Measurements from ENCODE around the gene SURF6. TPM values are rescaled to one million over a fixed set of nuclear protein-coding genes. Genes with fewer than 3 reads are reported as not detected.
"Not testable (repeated sequence)": the region's sequence is repeated elsewhere in the genome, so short reads cannot be mapped to it uniquely, and the experiment has no call there.

SURF6 gene
- total RNA-seq, 2 donors from 2014 or later: 11.5 to 12.0 TPM

DNA sequence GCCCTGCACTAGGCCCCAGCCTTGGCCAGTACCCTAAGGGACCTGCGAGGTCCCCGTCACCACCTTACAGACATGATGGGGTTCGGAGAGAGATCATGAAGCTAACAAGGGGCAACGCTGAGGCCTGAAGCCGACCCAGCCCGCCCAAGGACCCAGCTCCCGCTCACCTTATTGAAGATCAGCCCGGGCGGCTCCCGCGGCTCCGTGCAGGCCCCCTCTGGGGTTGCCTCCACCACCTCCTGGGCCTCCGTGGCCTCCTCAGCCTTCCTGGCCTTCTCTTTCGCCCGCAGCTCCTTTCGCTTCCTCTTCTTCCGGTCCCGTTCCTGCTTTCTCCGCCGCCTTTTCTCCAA, 3.6 kb downstream of the SURF6 start:
- intact Hi-C loops (cut with DNase I): no loop called here
- no peak for DNase-seq (ENCODE audit: low spot score)

DNA sequence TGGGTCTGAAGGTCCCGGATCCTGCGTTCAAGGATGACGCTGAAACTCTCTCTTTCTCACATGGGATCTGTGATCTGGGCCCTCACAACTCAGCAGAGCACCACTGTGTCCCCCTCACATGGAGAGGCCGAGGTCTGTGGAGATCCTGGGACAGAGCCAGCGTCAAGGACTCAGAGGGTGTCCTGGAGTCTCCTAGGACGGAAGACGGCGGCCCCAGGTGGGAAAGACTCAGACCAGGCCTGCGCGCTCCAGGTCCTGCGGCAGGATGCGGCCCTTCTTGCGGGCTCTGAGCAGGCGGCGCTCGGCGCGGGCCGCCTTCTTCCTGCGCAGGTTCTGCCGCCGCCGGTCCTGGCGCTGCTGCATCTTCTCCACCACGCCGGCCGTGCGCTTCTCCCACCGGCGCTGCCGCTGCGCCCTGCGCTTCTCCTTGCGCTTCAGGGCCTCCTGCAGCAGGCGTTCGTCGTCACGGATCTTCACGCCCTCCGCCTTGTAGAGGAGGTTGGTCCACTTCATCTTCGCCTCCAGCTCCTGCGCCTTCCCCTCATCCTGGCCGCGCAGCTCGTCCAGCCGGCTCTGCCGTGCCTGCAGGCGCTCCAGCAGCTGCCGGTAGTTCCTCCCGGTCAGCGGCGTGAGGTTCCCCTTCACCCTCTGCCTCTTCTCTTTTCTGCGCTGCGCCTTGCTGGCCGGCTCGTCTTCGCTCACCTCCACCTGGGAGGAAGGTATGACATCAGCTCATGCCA, 4.2 kb downstream of the SURF6 start:
- DNase-seq (ENCODE audit: low spot score): no peak
- intact Hi-C loops (cut with DNase I): no loop called here

DNA sequence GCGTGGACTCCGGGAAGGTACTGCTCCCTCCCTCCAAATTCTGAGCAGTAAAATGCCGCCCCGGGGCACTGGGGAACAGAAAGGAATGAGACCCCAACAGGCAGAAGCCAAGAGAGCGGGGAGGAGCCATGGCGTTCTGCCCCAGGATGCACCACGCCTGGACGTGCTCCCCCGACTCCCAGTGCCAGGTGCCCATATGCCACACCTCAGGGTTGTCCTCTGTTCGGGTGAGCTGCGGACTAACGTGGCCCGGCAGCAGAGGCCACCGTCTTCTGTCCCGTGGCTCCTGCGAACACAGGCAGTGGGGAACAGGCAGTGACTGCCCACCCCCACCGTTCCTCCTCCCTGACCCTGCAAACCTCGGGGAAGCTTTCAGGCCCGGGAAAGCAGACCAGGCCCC, 4.8 kb downstream of the SURF6 start:
- intact Hi-C loops (cut with DNase I): no loop called here
- no peak for DNase-seq (ENCODE audit: low spot score)

DNA sequence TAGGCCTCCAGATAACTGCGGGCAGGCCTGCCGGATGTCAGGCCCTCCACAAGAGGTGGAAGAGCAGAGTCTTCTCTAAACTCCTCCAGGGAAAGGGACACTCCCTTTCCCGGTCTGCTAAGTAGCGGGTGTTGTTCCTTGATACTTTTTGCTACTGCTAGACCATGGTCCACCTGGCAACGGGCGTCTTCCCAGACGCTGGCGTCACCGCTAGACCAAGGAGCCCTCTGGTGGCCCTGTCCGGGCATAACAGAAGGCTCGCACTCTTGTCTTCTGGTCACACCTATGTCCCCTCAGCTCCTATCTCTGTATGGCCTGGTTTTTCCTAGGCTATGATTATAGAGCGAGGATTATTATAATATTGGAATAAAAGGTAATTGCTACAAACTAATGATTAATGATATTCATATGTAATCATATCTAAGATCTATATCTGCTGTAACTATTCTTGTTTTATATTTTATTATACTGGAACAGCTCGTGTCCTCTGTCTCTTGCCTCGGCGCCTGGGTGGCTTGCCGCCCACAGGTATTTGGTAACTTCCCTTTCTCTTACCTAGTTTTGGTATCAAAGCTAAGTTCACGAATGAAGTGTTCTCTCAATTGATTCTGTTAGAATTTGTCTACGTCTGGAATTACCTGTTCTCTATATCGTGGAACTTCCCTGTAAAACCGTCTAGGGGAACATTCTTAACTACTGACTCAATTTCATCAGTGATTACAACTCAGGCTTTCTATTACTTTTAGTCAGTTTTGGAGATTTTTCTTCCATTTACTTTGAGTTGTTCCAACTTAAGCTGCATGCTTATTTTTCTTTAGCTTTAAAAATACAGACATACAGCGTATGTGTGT, 6.5 kb downstream of the SURF6 start:
- intact Hi-C loops (cut with DNase I): loop anchor here in 1 of 2 donors (10.0 kb wide), 1 partner anchor 145 kb away; no protein-coding TSS in a partner anchor

DNA sequence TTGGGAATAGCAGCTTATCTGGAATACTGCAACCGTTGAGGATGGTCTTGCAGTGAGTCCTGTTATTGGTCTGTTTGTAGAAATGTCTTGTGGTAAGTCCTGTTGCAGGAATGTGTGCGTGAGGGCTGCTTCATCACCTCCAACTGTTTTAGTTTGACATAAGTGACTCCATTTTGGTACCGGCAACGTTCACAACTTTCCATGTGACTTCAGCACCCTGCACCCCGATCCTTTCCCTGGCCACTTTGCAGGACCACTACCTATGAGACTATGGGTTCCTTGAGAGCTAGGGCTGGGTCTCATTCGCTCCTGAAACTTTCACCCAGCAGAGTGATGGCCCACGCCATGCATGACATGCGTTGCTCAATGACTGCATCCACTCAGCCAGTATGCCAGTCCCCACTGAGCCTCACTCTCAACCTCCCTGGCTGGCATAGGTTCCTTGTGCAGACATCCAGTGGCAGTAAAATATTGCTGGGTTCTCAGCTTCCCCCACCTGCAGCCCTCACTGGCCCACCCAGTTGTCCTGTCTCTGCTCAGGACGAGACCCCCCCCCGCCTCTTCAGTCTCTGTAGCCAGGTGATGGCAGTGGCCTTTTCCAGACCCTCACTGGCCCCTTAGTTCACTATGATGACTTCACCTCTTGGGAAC, 8.0 kb downstream of the SURF6 start:
- DNase-seq (ENCODE audit: low spot score): no peak
- intact Hi-C loops (cut with DNase I): loop anchor here in 1 of 2 donors (10.0 kb wide), 1 partner anchor 143 kb away; no protein-coding TSS in a partner anchor

More for the DNA sequence above, 6.5 kb downstream of the SURF6 start:
- not testable (repeated sequence) for DNase-seq (ENCODE audit: low spot score)

DNA sequence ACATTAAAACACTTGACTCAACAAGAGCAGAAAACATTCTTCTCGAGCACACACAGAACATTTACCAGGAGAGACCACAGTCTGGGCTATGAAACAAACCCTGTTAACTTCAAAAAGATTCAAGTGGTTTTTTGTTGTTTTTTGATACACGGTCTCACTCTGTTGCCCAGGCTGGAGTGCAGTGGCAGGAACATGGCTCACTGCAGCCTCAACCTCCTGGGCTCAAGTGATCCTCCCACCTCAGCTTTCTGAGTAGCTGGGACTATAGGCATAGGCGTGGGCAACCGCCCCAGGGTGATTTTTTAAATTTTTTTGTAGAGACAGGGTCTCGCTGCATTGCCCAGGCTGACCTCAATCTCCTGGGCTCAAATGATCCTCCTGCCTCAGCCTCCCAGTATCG, 9.0 kb downstream of the SURF6 start:
- DNase-seq (ENCODE audit: low spot score): not testable (repeated sequence)
- intact Hi-C loops (cut with DNase I): loop anchor here in 1 of 2 donors (10.0 kb wide), 1 partner anchor 142 kb away; no protein-coding TSS in a partner anchor

DNA sequence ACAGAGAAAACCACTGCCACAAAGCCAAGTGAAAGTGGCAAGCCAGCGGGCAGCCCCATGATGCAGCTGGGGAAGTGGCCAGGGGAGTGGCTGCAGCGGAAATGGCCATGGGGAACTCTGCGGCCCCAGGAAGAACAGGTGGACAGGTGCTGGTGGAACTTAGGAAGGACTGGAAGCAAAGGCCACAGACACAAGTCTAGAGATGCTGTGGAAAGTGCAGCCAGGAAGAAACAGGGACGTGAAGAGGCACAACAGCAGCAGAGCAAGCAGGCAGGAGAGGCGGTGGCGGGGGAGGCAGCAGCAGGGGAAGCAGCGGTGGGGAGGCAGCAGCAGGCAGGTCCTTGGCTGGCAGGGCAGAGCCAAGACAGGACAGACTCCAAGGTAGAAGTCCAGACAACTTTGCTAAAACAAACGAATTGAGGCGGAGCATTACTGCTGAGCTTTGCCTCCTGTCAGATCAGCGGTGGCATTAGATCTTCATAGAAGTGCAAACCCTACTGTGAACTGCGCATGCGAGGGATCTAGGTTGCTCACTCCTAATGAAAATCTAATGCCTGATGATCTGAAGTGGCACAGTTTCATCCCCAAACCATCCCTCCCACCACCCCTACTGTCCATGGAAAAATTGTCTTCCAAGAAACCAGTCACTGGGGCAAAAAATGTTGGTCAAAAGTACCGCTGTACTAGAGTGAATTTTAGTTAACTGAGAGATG, 11.8 kb downstream of the SURF6 start:
- DNase-seq (ENCODE audit: low spot score): no peak
- intact Hi-C loops (cut with DNase I): loop anchor here in 1 of 2 donors (10.0 kb wide), 1 partner anchor 139 kb away; no protein-coding TSS in a partner anchor

DNA sequence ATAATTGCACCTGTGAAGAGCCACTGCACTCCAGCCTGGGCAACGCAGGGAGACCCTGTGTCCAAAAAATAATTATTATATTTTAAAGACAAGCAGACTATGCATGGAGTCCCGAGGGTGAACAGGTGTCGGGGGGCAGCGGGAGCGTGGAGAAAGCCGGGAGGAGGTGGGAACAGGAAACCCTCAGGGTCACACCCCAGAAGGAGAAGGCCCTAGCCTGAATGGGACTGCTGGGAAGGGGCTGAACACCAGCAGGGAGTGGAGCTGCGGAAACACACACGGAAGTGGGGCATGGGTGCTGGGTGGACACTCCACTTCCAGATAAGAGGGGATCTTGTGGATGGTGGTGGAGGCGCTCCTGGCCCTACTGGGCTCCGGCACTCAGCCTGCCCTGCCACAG, 12.8 kb downstream of the SURF6 start:
- no peak for DNase-seq (ENCODE audit: low spot score)
- intact Hi-C loops (cut with DNase I): loop anchor here in 1 of 2 donors (10.0 kb wide), 1 partner anchor 138 kb away; no protein-coding TSS in a partner anchor

DNA sequence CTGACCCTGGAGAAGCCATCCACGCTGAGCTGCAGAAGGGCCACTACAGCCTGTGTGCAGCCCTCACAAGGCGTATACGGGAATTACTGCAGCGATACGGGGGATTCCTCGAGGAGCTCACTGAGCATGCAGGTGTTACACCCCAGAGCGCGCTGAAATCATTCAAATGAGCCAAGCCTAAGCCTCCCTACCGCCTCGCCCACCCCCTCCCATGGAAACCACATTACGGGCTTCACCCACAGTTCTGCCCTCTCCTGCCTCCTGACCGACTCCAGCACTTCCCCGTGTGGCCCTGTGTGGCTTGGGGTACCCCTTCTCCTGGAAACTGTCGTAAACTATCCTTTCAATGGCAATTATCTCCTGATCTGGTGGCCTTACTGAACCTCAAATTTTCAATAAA, 13.3 kb downstream of the SURF6 start:
- intact Hi-C loops (cut with DNase I): loop anchor here in 1 of 2 donors (10.0 kb wide), 1 partner anchor 138 kb away; no protein-coding TSS in a partner anchor
- no peak for DNase-seq (ENCODE audit: low spot score)

DNA sequence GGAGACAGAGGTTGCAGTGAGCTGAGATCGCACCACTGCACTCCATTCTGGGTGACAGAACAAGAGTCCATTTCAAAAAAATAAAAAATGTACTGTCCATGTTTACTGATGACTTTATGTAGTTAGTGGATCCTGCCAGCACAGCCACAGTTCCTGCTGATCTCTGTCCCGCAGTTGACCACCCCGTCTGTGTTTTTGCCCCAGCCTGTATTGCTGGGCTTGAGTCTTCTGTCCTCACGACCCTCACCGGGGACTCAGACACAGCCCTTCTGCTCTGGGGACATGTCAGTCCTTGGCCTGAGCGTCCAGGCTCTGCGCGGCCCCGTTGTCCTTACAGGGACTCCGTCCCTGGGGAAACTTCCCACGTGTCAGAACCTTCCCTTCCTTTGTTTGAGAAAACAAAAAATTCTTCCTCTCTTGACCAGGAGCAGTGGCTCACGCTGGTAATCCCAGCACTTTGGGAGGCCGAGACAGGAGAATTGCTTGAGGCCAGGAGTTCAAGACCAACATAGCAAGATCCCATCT, 14.5 kb downstream of the SURF6 start:
- no peak for DNase-seq (ENCODE audit: low spot score)
- intact Hi-C loops (cut with DNase I): loop anchor here in 1 of 2 donors (10.0 kb wide), 1 partner anchor 137 kb away; no protein-coding TSS in a partner anchor

DNA sequence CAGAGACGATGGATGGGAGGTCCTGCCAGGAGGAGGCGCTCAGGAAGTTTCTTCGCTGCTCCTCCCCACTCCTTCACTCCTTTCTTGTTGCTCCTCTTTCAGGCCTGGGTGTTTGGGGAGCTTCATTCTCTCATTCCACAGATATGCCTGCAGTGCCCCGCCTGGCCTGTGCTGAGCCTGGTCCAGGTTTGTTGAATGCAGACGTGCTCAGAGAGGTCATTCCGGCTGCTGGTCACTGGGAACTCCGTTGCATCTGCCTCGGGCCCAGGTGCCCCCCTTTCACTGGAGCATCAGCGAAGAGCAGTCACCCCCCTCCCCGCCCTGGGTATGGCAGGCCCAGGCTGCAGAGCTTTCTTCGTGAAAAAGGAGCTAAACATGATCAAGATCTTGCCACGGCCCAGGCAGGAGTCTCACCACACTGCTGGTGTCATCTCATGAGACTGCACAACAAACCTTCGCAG, 15.5 kb downstream of the SURF6 start:
- no peak for DNase-seq (ENCODE audit: low spot score)
- intact Hi-C loops (cut with DNase I): loop anchor here in 1 of 2 donors (10.0 kb wide), 1 partner anchor 136 kb away; no protein-coding TSS in a partner anchor

DNA sequence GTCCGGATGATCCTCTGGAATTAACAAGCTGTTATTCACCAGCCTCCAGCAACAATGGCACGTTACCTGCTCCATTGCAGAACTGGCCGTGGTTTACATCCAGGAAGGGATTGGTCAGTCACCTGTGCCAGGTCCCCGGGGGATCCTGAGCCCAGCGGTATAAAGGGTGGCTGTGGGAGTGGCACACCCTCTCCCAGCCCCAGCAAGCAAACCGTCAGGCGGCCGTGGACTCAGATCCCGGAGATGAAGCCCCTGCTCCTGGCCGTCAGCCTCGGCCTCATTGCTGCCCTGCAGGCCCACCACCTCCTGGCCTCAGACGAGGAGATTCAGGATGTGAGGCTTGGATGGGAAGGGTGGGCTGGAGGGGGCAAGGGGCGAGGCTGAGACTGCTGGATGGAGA, 18.4 kb downstream of the SURF6 start:
- intact Hi-C loops (cut with DNase I); DNase-seq (ENCODE audit: low spot score): not testable (repeated sequence)

DNA sequence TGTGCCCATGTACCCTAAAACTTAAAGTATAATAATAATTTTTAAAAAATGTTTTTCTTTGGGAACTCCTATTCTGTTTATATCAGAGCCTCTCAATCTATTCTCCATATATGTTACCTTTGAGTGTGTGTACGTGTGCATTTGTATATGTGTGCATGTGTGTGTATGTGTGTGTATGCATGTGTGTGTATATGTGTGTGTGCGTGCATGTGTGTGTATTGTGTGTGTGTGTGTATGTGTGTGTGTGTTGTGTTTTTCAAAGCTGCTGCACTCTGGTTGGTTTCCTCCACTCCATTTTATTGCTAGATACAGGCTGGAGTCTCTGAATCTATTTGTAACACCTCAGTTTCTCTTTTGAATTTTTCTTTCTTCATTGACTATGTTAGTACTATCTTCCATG, 20.0 kb downstream of the SURF6 start:
- DNase-seq (ENCODE audit: low spot score): no peak
- intact Hi-C loops (cut with DNase I): no loop called here

DNA sequence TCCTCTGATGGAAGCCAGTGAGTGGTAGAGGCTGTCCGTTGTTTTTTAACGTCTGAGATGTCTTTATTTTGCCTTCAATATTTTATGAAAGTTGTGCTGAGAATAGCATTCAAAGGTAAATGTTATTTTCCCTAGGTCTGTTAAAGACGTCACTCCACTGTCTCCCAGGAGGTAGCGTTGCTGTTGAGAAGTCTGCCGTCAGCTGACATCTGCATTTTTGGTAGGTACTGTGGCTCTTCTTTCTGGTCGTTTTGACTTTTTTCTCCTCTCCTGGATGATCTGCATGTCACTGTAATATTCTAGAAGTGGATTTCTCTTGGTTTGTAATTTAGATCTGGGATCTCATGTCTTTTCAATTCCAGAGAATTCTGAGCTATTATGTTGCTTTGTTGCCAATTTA, 26.4 kb downstream of the SURF6 start:
- intact Hi-C loops (cut with DNase I): no loop called here

DNA sequence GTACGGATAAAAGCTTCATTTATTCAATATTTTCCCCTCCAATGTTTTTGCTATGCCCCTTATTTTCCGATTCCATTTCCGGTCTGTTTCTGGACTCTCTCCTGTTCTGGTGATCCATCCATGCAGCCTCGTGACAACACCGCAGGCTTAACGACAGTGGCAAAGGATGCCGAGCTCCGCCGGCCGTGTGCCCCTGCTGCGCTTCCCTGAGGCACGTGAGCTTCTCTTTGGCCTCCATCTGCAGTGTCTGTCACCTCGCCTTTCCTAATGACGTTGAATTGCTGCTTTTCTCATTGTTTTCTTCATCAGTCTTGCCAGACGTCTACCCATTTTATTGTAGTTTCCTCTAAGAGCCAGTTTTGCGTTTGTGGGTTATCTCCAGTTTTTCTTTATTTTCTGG, 28.7 kb downstream of the SURF6 start:
- DNase-seq (ENCODE audit: low spot score): no peak

More for the DNA sequence above, 26.4 kb downstream of the SURF6 start:
- no peak for DNase-seq (ENCODE audit: low spot score)

DNA sequence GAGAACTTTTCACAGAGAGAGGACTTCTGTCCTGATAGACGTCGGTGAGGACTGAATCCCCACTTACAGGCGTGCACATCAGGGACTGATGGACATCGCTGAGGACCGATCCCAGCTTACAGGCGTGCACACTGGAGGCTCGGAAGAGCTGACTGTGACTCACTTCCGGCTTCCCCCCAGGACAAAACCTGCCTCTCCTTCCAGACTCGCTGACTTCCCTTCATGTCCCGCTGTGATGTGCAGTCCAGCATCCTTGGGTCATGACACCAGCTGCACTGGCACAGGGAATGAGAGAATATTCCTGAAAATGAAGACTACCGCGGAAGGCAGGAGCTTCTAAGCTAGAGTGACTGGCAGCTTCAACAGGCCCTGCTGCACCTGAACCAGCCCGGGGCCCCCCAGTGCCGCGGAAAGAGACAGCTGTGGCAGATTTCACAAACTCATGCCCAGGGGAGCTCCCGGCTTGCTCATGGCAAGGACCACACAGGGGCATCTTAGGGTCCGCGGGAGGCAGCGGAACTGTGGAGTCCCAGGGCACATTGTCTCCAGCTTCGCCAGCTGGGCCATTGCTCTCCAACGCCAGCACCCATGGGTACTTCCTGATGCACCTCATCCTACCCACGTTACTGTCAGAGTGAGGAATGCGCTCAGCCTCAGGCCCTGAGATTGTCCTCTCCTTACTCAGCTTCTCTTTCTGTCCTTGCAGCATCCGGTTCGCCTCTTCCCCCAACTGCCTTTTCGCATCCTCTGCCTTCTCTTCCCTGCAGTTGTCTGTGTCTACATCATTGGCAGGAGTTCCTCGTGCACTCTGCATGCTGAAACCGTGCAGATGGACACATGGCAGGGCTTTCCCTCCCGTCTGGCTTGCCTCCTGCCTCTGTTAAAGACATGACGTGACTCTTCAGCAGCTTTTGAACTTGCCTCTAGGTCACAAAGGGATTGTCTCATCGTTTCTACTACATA, 29.5 kb downstream of the SURF6 start:
- no peak for DNase-seq (ENCODE audit: low spot score)
- intact Hi-C loops (cut with DNase I): no loop called here

More for the DNA sequence above, 28.7 kb downstream of the SURF6 start:
- intact Hi-C loops (cut with DNase I): no loop called here

DNA sequence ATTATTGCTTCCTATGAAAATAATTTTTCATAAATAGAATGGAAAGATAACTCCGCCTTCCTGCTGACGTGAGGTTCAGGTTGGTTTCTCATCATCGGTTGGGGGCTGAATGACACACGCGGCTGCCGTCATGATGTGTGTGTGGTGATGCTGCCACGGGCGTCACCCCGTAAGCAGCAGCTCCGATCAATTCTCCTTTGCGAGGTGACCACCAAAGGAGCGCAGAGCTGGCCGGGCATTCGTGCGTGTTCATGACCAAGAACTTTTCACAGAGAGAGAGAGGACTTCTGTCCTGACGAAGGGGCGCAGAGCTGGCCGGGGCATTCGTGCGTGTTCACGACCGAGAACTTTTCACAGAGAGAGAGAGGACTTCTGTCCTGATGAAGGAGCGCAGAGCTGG, 30.3 kb downstream of the SURF6 start:
- no peak for DNase-seq (ENCODE audit: low spot score)
- intact Hi-C loops (cut with DNase I): no loop called here

Data from posterior vena cava (tissue), 2 donors.